Right renal pelvis (tissue), 4 donors: ENCODE measurements around the gene CAPN1. TPM values are rescaled to one million over a fixed set of nuclear protein-coding genes. Genes with fewer than 3 reads are reported as not detected.

Source experiments
- DNase-seq, 4 donors: peaks; one replicate each; pipeline ENCODE4 v3.0.0-alpha.2; 2013; ENCODE audit warnings: low read depth in 4 of 4, low spot score in 3 of 4, missing footprints in 1 of 4
- polyA plus RNA-seq, 4 donors: library from polyadenylated mRNA; unstranded; fragments of 120-200 nt; gene quantifications; one replicate each; pipeline ENCODE4 v1.2.1, GENCODE V29; 2013; ENCODE audit not compliant: insufficient read length in 4 of 4

Gene CAPN1
- polyA plus RNA-seq, 4 donors = 84.3 to 109 (median 97.7) TPM

GRCh38 chr11:65187971-65188461, 6.3 kb downstream of the CAPN1 start:
- no peak for DNase-seq

GRCh38 chr11:65188486-65188885, 6.8 kb downstream of the CAPN1 start:
- no peak for DNase-seq

- DNase-seq = no peak
These were observed 7.5 kb downstream of the CAPN1 start for GRCh38 chr11:65189191-65189590.

GRCh38 chr11:65194564-65194963, 12.8 kb downstream of the CAPN1 start:
- DNase-seq = no peak

GRCh38 chr11:65204143-65204542, 22.4 kb downstream of the CAPN1 start:
- DNase-seq = no peak

- DNase-seq = no peak
These were observed 23.2 kb downstream of the CAPN1 start for GRCh38 chr11:65204646-65205601.

GRCh38 chr11:65205602-65205967, 23.9 kb downstream of the CAPN1 start:
- no peak for DNase-seq

- DNase-seq = no peak
These were observed 24.7 kb downstream of the CAPN1 start for GRCh38 chr11:65206441-65206841.

- DNase-seq = no peak
These were observed 25.2 kb downstream of the CAPN1 start for GRCh38 chr11:65206901-65207300.

- no peak for DNase-seq
These were observed 26.4 kb downstream of the CAPN1 start for GRCh38 chr11:65207918-65208784.

- no peak for DNase-seq
These were observed 27.3 kb downstream of the CAPN1 start for GRCh38 chr11:65208785-65209710.

- no peak for DNase-seq
These were observed 28.1 kb downstream of the CAPN1 start for GRCh38 chr11:65209711-65210360.

GRCh38 chr11:65210361-65210731, 28.6 kb downstream of the CAPN1 start:
- DNase-seq = no peak

GRCh38 chr11:65210748-65211147, 29.0 kb downstream of the CAPN1 start:
- DNase-seq = no peak

GRCh38 chr11:65211293-65212105, 29.8 kb downstream of the CAPN1 start:
- DNase-seq = no peak

GRCh38 chr11:65212226-65212801, 30.6 kb downstream of the CAPN1 start:
- DNase-seq = no peak

- no peak for DNase-seq
These were observed 31.8 kb downstream of the CAPN1 start for GRCh38 chr11:65213322-65214211.
